SJSA1 (cell line): ENCODE measurements around the gene CHIA. TPM values are rescaled to one million over a fixed set of nuclear protein-coding genes. Genes with fewer than 3 reads are reported as not detected.
A peak's percentile ranks its signal among the peaks of the same experiment; 100 is the strongest.
"Not testable (repeated sequence)": the region's sequence is repeated elsewhere in the genome, so short reads cannot be mapped to it uniquely, and the experiment has no call there.

Source experiments
- DNase-seq, 2 experiments: peaks; one replicate each; pipeline ENCODE4 v3.0.0-alpha.2; 2015 to 2020; ENCODE audit warnings: low spot score in 2 of 2, low read depth in 1 of 2
- H3K27ac ChIP-seq: fragments of 250-450 bp; sonication (Bioruptor Pico); 2 replicates; pipeline ENCODE4 v1.5.1; 2020; ENCODE audit warnings: mild to moderate bottlenecking, moderate library complexity
- H3K27me3 ChIP-seq: fragments of 250-450 bp; sonication (Bioruptor Pico); replicated peaks from 2 replicates; pipeline ENCODE4 v1.5.1; 2020; ENCODE audit warnings: mild to moderate bottlenecking, moderate library complexity
- H3K36me3 ChIP-seq: fragments of 250-450 bp; sonication (Bioruptor Pico); 2 replicates; pipeline ENCODE4 v1.5.1; 2020; ENCODE audit warnings: mild to moderate bottlenecking
- H3K4me1 ChIP-seq: fragments of 250-450 bp; sonication (Bioruptor Pico); replicated peaks from 2 replicates; pipeline ENCODE4 v1.6.1; 2021; ENCODE audit warnings: mild to moderate bottlenecking
- H3K4me3 ChIP-seq: fragments of 250-450 bp; sonication (Bioruptor Pico); 2 replicates; pipeline ENCODE4 v1.5.1; 2020; ENCODE audit warnings: mild to moderate bottlenecking
- H3K9me3 ChIP-seq: fragments of 250-450 bp; sonication (Bioruptor Pico); replicated peaks from 2 replicates; pipeline ENCODE4 v1.5.1; 2020; ENCODE audit warnings: mild to moderate bottlenecking
- total RNA-seq: library from RNA; depleted of rRNA; stranded (reverse); fragments of >200 nt; shearing (Covaris generic); gene quantifications from 2 replicates; pipeline ENCODE4 v1.2.3, GENCODE V29; 2014

Gene CHIA
- total RNA-seq, 1 experiment from 2014 or later = not detected

DNA sequence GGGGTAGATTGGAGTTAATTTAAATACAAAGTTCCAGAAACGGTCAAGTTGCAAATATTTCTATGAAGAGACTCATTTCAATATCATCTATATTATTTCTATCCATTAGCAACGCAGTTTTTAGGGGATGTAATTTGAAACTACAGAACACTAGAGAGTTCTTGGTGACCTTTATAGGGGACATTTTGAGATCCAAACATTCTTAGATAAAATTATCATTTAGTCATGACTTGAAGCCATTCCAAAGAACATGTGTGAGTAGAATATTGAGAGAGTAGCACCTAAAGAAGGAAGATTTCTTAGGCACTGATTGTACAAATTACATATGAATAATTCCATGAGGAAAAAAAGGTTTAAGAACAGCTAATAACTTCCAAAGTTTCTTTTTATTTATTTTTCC lies 19.0 kb downstream of the CHIA start:
- no peak overlapping the region for H3K27ac ChIP-seq
- DNase-seq = no peak
- H3K4me3 ChIP-seq = no peak overlapping the region
- H3K27me3 ChIP-seq = peaks cover 9% of the 10 kb centered on the region
- no peaks in the 10 kb centered on the region for H3K36me3 ChIP-seq
- H3K4me1 ChIP-seq = no peaks in the 10 kb centered on the region
- H3K9me3 ChIP-seq = no peaks in the 10 kb centered on the region

- H3K9me3 ChIP-seq = no peaks in the 10 kb centered on the region
- DNase-seq = no peak
- H3K36me3 ChIP-seq = no peaks in the 10 kb centered on the region
- H3K27ac ChIP-seq = no peak overlapping the region
- peaks cover 4% of the 10 kb centered on the region; the same call in 1 of the 2 replicates for H3K27me3 ChIP-seq
- no peaks in the 10 kb centered on the region for H3K4me1 ChIP-seq
- H3K4me3 ChIP-seq = no peak overlapping the region
These were observed 27.9 kb downstream of the CHIA start for GRCh38 chr1:111318523-111318922.

- Histone ChIP-seq H3K27me3 (no peaks in the 10 kb centered on the region), H3K36me3 (no peaks in the 10 kb centered on the region), H3K9me3 (no peaks in the 10 kb centered on the region), H3K4me1 (no peaks in the 10 kb centered on the region), H3K4me3 (no peak overlapping the region), H3K27ac (no peak overlapping the region)
- no peak for DNase-seq
These were observed 29.6 kb downstream of the CHIA start for GRCh38 chr1:111320066-111320879.

- Histone ChIP-seq H3K4me3 (no peak overlapping the region), H3K27me3 (no peaks in the 10 kb centered on the region), H3K36me3 (no peaks in the 10 kb centered on the region), H3K9me3 (no peaks in the 10 kb centered on the region), H3K27ac (no peak overlapping the region), H3K4me1 (no peaks in the 10 kb centered on the region)
- no peak for DNase-seq
These were observed 32.6 kb downstream of the CHIA start for GRCh38 chr1:111323231-111323630.

DNA sequence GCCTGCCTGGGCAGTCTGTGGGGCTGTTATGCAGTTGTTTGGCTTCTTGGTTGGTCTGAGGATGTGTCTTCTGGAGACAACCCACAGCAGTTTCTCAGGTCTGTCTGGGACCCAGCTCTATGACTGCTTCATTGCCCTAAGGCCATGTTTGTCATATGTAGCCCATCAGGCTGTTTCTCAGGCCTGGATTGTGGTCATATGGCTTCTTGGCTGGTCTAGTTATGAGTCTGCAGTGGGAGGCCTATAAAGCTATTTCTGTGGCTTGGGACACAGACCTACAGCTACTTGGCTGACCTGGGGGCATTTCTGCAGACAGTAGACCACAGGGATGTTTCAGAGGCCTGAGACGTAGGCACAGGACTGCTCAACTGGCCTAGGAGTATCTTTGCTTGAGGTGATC lies 41.5 kb downstream of the CHIA start:
- no peaks in the 10 kb centered on the region for H3K9me3 ChIP-seq
- H3K4me3 ChIP-seq = no peak overlapping the region
- no peaks in the 10 kb centered on the region for H3K27me3 ChIP-seq
- H3K27ac ChIP-seq = no peak overlapping the region
- DNase-seq = no peak
- H3K4me1 ChIP-seq = no peaks in the 10 kb centered on the region
- H3K36me3 ChIP-seq = no peaks in the 10 kb centered on the region

GRCh38 chr1:111334169-111334568 lies 43.5 kb downstream of the CHIA start:
- no peak overlapping the region for H3K27ac ChIP-seq
- no peaks in the 10 kb centered on the region for H3K36me3 ChIP-seq
- H3K4me1 ChIP-seq = no peaks in the 10 kb centered on the region
- no peaks in the 10 kb centered on the region for H3K27me3 ChIP-seq
- no peak for DNase-seq
- H3K9me3 ChIP-seq = no peaks in the 10 kb centered on the region
- no peak overlapping the region for H3K4me3 ChIP-seq

DNA sequence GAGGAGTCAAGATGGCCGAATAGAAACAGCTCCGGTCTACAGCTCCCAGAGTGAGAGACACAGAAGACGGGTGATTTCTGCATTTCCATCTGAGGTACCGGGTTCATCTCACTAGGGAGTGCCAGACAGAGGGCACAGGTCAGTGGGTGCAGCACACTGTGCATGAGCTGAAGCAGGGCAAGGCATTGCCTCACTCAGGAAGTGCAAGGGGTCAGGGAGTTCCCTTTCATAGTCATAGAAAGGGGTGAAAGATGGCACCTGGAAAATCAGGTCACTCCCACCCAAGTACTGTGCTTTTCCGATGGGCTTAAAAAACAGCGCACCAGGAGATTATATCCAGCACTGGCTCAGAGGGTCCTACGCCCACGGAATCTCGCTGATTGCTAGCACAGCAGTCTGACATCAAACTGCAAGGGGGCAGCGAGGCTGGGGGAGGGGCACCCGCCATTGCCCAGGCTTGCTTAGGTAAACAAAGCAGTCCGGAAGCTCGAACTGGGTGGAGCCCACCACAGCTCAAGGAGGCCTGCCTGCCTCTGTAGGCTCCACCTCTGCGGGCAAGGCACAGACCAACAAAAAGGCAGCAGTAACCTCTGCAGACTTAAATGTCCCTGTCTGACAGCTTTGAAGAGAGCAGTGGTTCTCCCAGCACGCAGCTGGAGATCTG lies 44.7 kb downstream of the CHIA start:
- H3K9me3 ChIP-seq, H3K36me3 ChIP-seq, H3K4me3 ChIP-seq, H3K4me1 ChIP-seq, DNase-seq, H3K27ac ChIP-seq, H3K27me3 ChIP-seq: not testable (repeated sequence)

DNA sequence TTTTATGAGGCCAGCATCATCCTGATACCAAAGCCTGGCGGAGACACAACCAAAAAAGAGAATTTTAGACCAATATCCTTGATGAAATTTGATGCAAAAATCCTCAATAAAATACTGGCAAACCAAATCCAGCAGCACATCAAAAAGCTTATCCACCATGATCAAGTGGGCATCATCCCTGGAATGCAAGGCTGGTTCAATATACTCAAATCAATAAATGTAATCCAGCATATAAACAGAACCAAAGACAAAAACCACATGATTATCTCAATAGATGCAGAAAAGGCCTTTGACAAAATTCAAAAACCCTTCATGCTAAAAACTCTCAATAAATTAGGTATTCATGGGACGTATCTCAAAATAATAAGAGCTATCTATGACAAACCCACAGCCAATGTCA lies 48.2 kb downstream of the CHIA start:
- not testable (repeated sequence) for H3K36me3 ChIP-seq, H3K4me3 ChIP-seq, H3K27me3 ChIP-seq, H3K4me1 ChIP-seq, H3K9me3 ChIP-seq, DNase-seq, H3K27ac ChIP-seq

DNA sequence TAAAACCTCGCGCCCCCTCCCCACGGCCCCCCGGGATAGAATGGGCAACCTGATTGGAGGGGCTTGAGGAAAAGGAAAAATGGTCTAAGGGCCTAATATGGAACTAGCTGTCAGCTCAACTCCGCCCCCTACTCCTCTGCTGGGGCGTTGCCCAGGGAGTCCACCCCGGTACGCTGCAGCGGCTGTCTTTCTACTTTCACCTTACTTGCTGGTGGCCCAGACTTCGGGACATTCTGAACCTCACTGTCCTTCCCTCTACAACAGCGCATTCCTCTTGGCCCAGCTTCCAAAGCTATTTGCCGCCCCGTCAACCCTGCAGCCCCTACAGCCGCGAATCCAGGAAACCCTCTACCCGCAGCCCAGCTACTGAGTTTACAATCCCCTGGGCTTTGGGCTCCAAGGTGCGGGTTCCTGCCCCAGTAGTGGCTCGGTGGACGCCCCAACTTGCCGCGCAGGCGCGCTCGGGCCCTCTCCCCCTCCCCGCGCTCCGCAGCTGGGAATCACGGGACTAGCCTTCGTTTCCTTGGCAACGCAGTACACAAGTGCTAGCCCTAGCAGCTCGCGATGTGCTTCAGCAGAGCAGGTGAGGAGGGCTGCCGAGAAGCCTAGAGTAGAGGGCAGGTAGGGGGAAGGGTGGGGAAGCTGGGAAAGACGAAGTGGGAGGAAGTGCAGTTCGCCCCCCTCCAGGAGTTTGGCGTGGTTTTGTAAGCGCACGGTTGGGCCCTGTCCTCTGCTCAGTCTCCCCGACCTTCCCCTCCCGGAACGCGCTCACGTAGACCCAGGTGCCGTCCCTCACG lies 55.6 kb downstream of the CHIA start:
- peak; percentile 26 to 51 for DNase-seq
- no peaks in the 10 kb centered on the region for H3K9me3 ChIP-seq
- H3K27ac ChIP-seq = no peak overlapping the region
- peaks cover 6% of the 10 kb centered on the region; the same call in 1 of the 2 replicates for H3K4me1 ChIP-seq
- no peaks in the 10 kb centered on the region for H3K36me3 ChIP-seq
- peaks cover 27% of the 10 kb centered on the region for H3K27me3 ChIP-seq
- peak overlapping the region; percentile 24 for H3K4me3 ChIP-seq

- peaks cover 27% of the 10 kb centered on the region for H3K27me3 ChIP-seq
- H3K4me3 ChIP-seq = no peak overlapping the region
- DNase-seq = no peak
- peaks cover 6% of the 10 kb centered on the region; the same call in 1 of the 2 replicates for H3K4me1 ChIP-seq
- H3K27ac ChIP-seq = no peak overlapping the region
- no peaks in the 10 kb centered on the region for H3K9me3 ChIP-seq
- H3K36me3 ChIP-seq = no peaks in the 10 kb centered on the region
These were observed 56.4 kb downstream of the CHIA start for GRCh38 chr1:111347026-111347425.

- no peaks in the 10 kb centered on the region for H3K4me1 ChIP-seq
- H3K4me3 ChIP-seq = no peak overlapping the region
- no peaks in the 10 kb centered on the region for H3K9me3 ChIP-seq
- no peak overlapping the region for H3K27ac ChIP-seq
- no peaks in the 10 kb centered on the region for H3K36me3 ChIP-seq
- H3K27me3 ChIP-seq = peaks cover 8% of the 10 kb centered on the region; the same call in 1 of the 2 replicates
- no peak for DNase-seq
These were observed 61.0 kb downstream of the CHIA start for GRCh38 chr1:111351700-111352099.

GRCh38 chr1:111354584-111354983 lies 63.9 kb downstream of the CHIA start:
- Histone ChIP-seq H3K4me1 (no peaks in the 10 kb centered on the region), H3K4me3 (no peak overlapping the region), H3K9me3 (no peaks in the 10 kb centered on the region), H3K36me3 (no peaks in the 10 kb centered on the region), H3K27me3 (no peaks in the 10 kb centered on the region), H3K27ac (no peak overlapping the region)
- no peak for DNase-seq

- Histone ChIP-seq H3K4me1 (no peaks in the 10 kb centered on the region), H3K36me3 (no peaks in the 10 kb centered on the region), H3K27ac (no peak overlapping the region), H3K9me3 (no peaks in the 10 kb centered on the region), H3K27me3 (no peaks in the 10 kb centered on the region), H3K4me3 (no peak overlapping the region)
- no peak for DNase-seq
These were observed 68.3 kb downstream of the CHIA start for GRCh38 chr1:111358964-111359363.

GRCh38 chr1:111359376-111359775 lies 68.7 kb downstream of the CHIA start:
- no peak for DNase-seq
- Histone ChIP-seq H3K4me3 (no peak overlapping the region), H3K9me3 (no peaks in the 10 kb centered on the region), H3K27ac (no peak overlapping the region), H3K27me3 (no peaks in the 10 kb centered on the region), H3K36me3 (no peaks in the 10 kb centered on the region), H3K4me1 (no peaks in the 10 kb centered on the region; the same call in 1 of the 2 replicates)
